ENCODE results near the gene WDR45B.

DNA sequence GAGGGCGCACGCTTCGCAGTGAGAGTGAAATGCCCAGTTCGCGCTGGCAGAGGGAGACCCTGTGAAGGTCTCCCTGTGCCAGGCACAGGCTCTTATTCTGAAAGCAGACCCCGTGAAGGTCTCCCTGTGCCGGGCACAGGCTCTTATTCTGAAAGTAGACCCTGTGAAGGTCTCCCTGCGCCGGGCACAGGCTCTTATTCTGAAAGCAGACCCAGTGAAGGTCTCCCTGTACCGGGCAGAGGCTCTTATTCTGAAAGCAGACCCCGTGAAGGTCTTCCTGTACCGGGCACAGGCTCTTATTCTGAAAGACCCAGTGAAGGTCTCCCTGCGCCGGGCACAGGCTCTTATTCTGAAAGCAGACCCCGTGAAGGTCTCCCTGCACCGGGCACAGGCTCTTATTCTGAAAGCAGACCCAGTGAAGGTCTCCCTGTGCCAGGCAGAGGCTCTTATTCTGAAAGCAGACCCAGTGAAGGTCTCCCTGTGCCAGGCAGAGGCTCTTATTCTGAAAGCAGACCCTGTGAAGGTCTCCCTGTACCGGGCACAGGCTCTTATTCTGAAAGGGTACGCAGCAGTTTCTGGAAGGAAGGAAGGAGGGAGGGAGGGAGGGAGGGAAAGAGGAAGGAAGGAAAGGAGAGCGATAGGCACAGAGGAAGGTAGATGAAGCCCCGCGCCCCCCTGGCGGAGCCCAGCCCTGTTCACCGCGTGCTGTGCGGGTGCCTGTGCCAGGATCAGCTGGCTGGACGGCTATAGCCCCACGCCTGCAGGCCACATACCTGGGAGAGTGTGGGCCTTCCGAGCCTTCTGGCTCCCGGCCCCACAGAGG lies 55.3 kb downstream of the WDR45B start:
- TF ChIP-seq EP300 (IDR thresholded peaks at IDR 0.05; ENCODE audit: low read depth) (no peak), POLR2A (IDR thresholded peaks at IDR 0.05) (peak; percentile 36)
- TF ChIP-seq, protein P1, sequence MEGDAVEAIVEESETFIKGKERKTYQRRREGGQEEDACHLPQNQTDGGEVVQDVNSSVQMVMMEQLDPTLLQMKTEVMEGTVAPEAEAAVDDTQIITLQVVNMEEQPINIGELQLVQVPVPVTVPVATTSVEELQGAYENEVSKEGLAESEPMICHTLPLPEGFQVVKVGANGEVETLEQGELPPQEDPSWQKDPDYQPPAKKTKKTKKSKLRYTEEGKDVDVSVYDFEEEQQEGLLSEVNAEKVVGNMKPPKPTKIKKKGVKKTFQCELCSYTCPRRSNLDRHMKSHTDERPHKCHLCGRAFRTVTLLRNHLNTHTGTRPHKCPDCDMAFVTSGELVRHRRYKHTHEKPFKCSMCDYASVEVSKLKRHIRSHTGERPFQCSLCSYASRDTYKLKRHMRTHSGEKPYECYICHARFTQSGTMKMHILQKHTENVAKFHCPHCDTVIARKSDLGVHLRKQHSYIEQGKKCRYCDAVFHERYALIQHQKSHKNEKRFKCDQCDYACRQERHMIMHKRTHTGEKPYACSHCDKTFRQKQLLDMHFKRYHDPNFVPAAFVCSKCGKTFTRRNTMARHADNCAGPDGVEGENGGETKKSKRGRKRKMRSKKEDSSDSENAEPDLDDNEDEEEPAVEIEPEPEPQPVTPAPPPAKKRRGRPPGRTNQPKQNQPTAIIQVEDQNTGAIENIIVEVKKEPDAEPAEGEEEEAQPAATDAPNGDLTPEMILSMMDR (IDR thresholded peaks at IDR 0.05) = no peak
